Activated T-cell treated with anti-CD3 and anti-CD28 coated beads, Interleukin-2, amount 50 U/mL, for 4 hours (primary cell): ENCODE results near the gene HNRNPF. TPM values are rescaled to one million over a fixed set of nuclear protein-coding genes. Genes with fewer than 3 reads are reported as not detected.
"Not testable (repeated sequence)": the region's sequence is repeated elsewhere in the genome, so short reads cannot be mapped to it uniquely, and the experiment has no call there.

Experiments
- ATAC-seq, 2 donors: fragments of 200-7000 bp; cut with Tn5 transposase; one replicate each; pipeline ENCODE4 v1.10.0; 2021
- DNase-seq: peaks from one replicate; pipeline ENCODE4 v3.0.0-alpha.2; 2020
- H3K27me3 Mint-ChIP-seq: one replicate; pipeline ENCODE4 v1.8.0; 2021; ENCODE audit warnings: low read depth, mixed read lengths
- H3K36me3 Mint-ChIP-seq: one replicate; pipeline ENCODE4 v1.8.0; 2022; ENCODE audit warnings: mixed read lengths; ENCODE audit not compliant: insufficient read depth
- H3K4me1 Mint-ChIP-seq: one replicate; pipeline ENCODE4 v1.8.0; 2021; ENCODE audit warnings: low read depth, mixed read lengths
- H3K4me3 Mint-ChIP-seq: one replicate; pipeline ENCODE4 v1.8.0; 2021; ENCODE audit warnings: mild to moderate bottlenecking, moderate library complexity, mixed read lengths
- H3K9me3 Mint-ChIP-seq: one replicate; pipeline ENCODE4 v1.8.0; 2021; ENCODE audit warnings: mixed read lengths
- total RNA-seq, 3 donors: library from RNA; stranded (reverse); gene quantifications; one replicate each; pipeline ENCODE4 v1.2.1, GENCODE V29; 2021

HNRNPF gene
- total RNA-seq, 3 donors from 2014 or later, result 531 to 572 (median 556) TPM

GRCh38 chr10:43396061-43396927 lies 12.7 kb downstream of the HNRNPF start:
- Mint-ChIP-seq H3K9me3 (no peaks in the 10 kb centered on the region), H3K4me1 (peaks cover 73% of the 10 kb centered on the region), H3K4me3 (peak overlapping the region; percentile 88), H3K27me3 (no peaks in the 10 kb centered on the region), H3K36me3 (peaks cover 52% of the 10 kb centered on the region)
- DNase-seq, result peak; percentile 52
- ATAC-seq, result peak; percentile 64 to 67

- Mint-ChIP-seq H3K27me3 (no peaks in the 10 kb centered on the region), H3K36me3 (peaks cover 54% of the 10 kb centered on the region), H3K9me3 (no peaks in the 10 kb centered on the region), H3K4me3 (peak overlapping the region; percentile 88), H3K4me1 (peaks cover 72% of the 10 kb centered on the region)
- DNase-seq (no peak), ATAC-seq (no peak)
Observed at GRCh38 chr10:43395571-43396060, 13.4 kb downstream of the HNRNPF start.

DNA sequence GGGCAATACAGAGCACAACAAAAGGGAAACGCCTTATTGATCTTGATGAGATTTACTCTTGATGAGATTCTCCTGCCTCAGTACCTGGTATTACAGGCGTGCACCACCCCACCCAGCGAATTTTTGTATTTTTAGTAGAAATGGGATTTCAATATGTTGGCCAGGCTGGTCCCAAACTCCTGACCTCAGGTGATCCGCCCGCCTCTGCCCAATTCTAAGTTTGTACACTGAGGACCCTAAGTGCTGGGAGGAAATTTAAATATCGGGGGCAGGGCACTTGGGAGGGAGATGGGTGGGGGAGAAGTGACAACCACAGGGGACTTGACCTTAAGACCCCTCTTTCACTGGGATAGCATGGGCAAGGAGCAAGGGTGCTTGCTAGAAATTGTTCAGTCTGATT lies 14.1 kb downstream of the HNRNPF start:
- DNase-seq (no peak), ATAC-seq (no peak)
- peak overlapping the region; percentile 88 for H3K4me3 Mint-ChIP-seq
- H3K27me3 Mint-ChIP-seq, result no peaks in the 10 kb centered on the region
- peaks cover 53% of the 10 kb centered on the region for H3K36me3 Mint-ChIP-seq
- no peaks in the 10 kb centered on the region for H3K9me3 Mint-ChIP-seq
- H3K4me1 Mint-ChIP-seq, result peaks cover 72% of the 10 kb centered on the region

DNA sequence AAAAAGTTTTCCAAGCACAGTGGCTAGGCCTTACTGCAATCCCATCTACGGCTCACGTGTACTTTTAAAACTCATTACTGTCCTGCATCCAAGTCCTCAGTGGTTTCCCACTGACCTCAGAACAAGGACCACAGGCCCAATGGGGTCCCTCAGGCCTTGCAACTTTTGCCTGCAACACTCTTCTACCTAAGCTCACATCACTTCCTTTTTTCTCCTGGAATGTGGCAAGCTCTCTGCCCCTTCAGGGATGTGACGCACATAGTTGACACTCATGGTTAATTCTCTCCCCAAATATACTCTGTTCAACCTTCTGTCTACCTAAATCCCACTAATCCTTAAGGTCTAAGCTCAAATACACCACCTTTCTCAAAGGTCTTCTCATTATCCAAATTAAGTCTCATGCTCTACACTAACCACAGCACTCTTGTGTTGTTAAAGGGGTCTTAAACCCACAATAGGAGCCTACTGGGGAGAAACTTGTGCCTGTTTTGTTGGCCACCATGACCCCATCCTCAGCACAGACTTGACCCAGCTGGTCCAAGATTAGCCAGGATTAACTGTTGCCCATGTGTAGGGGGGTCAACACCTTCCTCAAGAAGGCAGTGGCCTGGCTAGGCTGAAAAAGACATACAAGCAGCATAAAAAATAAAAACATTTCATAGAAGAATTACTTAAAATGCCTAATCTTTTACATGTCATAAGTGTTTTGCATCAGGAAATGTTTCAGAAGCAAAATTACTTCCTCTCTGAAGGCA lies 15.2 kb downstream of the HNRNPF start:
- Mint-ChIP-seq H3K9me3 (no peaks in the 10 kb centered on the region), H3K27me3 (no peaks in the 10 kb centered on the region), H3K4me3 (no peak overlapping the region), H3K36me3 (peaks cover 49% of the 10 kb centered on the region), H3K4me1 (peaks cover 70% of the 10 kb centered on the region)
- no peak for DNase-seq
- no peak for ATAC-seq

DNA sequence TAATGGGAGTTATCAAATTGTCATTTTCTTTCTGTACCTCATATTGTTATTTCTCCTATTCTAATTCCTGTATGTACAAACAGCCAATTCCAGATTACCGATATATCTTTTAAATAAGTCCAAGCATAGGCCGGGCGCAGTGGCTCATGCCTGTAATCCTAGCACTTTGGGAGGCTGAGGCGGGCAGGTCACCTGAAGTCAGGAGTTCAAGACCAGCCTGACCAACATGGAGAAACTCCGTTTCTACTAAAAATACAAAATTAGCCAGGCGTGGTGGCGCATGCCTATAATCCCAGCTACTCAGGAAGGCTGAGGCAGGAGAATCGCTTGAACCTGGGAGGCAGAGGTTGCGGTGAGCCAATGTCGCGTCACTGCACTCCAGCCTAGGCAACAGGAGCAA lies 15.8 kb downstream of the HNRNPF start:
- not testable (repeated sequence) for ATAC-seq, H3K27me3 Mint-ChIP-seq, DNase-seq, H3K4me3 Mint-ChIP-seq, H3K9me3 Mint-ChIP-seq
- Mint-ChIP-seq H3K36me3 (peaks cover 55% of the 10 kb centered on the region), H3K4me1 (peaks cover 72% of the 10 kb centered on the region)

GRCh38 chr10:43392748-43393147 lies 16.2 kb downstream of the HNRNPF start:
- Mint-ChIP-seq H3K4me3 (no peak overlapping the region), H3K9me3 (no peaks in the 10 kb centered on the region), H3K27me3 (no peaks in the 10 kb centered on the region), H3K36me3 (peaks cover 58% of the 10 kb centered on the region), H3K4me1 (peaks cover 73% of the 10 kb centered on the region)
- no peak for ATAC-seq
- no peak for DNase-seq

DNA sequence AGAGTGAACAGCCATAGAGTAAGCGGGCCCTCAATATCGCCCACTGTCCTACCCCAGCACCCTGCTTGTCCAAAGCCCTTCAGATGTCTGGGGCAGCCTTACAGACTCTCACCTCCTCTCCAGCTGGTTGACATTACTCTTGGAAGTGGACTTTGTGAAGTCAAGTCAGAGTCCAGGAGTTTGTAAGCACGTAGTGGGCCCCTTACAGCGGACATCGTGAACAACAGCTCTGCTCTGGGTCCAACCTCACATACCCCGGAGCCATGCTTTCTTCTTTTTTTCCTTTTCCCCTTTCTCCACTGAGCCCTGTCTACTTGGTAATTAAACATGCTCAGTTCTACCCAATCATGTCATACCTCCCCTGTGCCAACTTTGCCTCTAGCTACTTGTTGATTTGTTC lies 17.5 kb downstream of the HNRNPF start:
- peaks cover 81% of the 10 kb centered on the region for H3K4me1 Mint-ChIP-seq
- no peaks in the 10 kb centered on the region for H3K27me3 Mint-ChIP-seq
- H3K36me3 Mint-ChIP-seq, result peaks cover 67% of the 10 kb centered on the region
- DNase-seq, result no peak
- ATAC-seq, result no peak
- no peaks in the 10 kb centered on the region for H3K9me3 Mint-ChIP-seq
- H3K4me3 Mint-ChIP-seq, result no peak overlapping the region

DNA sequence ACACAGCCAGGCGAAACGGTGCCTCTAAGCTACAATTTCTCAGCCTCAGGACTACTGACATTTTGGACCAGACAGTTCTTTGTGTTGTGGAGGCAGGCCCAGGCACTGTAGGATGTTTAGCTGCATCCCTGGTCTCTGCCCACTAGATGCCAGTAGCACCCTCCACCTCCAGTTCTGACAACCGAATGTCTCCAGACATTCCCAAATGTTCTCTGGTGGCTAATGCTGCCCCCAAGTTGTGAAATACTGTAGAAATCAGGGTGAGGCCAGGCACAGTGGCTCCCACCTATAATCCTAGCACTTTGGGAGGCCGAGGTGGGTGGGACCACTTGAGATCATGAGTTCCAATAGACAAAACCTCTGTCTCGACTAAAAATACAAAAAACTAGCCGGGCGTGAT lies 18.2 kb downstream of the HNRNPF start:
- DNase-seq (no peak), ATAC-seq (no peak)
- peaks cover 80% of the 10 kb centered on the region for H3K4me1 Mint-ChIP-seq
- no peak overlapping the region for H3K4me3 Mint-ChIP-seq
- H3K9me3 Mint-ChIP-seq, result no peaks in the 10 kb centered on the region
- peaks cover 67% of the 10 kb centered on the region for H3K36me3 Mint-ChIP-seq
- no peaks in the 10 kb centered on the region for H3K27me3 Mint-ChIP-seq

DNA sequence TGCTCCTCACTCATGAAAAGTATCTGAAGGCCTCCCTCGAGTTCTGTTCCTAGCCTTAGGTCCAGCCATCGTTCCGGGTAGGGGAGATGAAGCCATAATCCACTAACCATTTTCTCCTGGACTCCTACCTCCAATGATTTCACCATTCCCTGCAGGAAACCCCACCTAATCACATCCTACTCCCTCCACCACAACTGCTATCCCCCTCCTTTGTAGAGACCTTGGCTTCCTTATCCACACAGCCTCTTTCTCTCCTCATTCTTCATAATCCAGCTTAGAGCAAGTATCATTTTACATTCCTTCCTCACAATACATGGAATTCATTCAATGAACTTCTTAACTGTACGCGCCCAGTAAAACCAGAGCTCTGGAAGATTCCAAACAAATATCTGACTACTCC lies 18.7 kb downstream of the HNRNPF start:
- ATAC-seq (no peak), DNase-seq (no peak)
- peaks cover 78% of the 10 kb centered on the region for H3K4me1 Mint-ChIP-seq
- H3K9me3 Mint-ChIP-seq, result no peaks in the 10 kb centered on the region
- no peaks in the 10 kb centered on the region for H3K27me3 Mint-ChIP-seq
- peaks cover 65% of the 10 kb centered on the region for H3K36me3 Mint-ChIP-seq
- H3K4me3 Mint-ChIP-seq, result no peak overlapping the region

GRCh38 chr10:43389867-43390266 lies 19.1 kb downstream of the HNRNPF start:
- H3K36me3 Mint-ChIP-seq, result peaks cover 62% of the 10 kb centered on the region

DNA sequence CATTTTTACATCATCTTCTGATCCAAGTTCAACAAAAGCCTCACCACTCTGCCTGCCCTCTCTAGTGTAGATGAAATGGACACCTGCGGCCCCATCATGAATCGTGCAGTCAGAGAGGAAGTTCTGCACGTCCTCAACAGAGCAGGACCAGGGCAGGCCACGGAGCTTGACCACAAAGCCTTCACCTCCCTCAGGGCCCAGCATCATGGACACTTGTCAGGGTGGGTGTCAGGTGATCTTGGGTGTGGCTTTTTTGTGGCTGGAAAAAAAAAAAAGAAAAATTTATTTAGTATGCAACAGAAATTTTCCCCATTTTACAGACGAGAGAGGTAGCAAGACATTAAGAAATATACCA lies 21.3 kb downstream of the HNRNPF start:
- no peaks in the 10 kb centered on the region for H3K9me3 Mint-ChIP-seq
- DNase-seq (no peak), ATAC-seq (no peak)
- no peaks in the 10 kb centered on the region for H3K27me3 Mint-ChIP-seq
- no peak overlapping the region for H3K4me3 Mint-ChIP-seq
- peaks cover 57% of the 10 kb centered on the region for H3K4me1 Mint-ChIP-seq
- H3K36me3 Mint-ChIP-seq, result peaks cover 51% of the 10 kb centered on the region

More at GRCh38 chr10:43389867-43390266, 19.1 kb downstream of the HNRNPF start:
- Mint-ChIP-seq H3K4me3 (no peak overlapping the region), H3K9me3 (no peaks in the 10 kb centered on the region), H3K27me3 (no peaks in the 10 kb centered on the region), H3K4me1 (peaks cover 74% of the 10 kb centered on the region)
- DNase-seq (no peak), ATAC-seq (no peak)

DNA sequence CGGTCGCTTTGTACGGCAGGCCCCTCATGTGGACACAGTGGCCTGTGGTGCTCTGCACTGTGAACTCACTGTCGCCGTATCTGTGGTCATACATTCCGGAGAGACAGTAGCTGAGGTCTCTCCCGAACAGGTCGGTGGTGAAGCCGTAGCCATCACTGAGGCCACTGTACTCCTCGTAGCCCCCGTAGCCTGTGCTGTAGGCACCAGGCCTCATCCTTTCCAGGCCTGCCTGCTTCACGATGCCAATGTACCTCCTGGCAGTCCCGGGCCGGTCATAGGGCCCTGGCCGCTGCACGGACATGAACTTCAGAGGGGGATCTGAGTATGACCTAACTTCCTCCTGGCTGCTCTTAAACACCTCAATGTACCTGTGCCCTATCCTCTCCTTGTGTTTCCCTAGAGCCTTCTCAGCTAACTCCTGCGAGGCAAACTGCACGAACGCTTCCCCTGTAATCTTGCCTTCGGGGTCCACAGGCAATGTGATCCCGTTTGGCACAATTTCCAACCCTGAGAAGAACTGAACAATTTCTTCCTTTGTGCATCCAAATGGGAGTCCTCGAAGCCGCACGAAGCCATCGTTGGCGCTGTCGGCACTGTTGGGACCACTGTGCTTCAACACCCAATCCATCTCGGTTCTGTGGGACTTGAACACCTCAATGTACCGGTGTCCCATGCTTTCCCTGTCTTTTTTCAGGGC lies 21.9 kb downstream of the HNRNPF start:
- peaks cover 53% of the 10 kb centered on the region for H3K4me1 Mint-ChIP-seq
- ATAC-seq (peak in 1 of 2 donors; percentile 8), DNase-seq (no peak)
- H3K4me3 Mint-ChIP-seq, result no peak overlapping the region
- H3K9me3 Mint-ChIP-seq, result no peaks in the 10 kb centered on the region
- no peaks in the 10 kb centered on the region for H3K27me3 Mint-ChIP-seq
- peaks cover 47% of the 10 kb centered on the region for H3K36me3 Mint-ChIP-seq

DNA sequence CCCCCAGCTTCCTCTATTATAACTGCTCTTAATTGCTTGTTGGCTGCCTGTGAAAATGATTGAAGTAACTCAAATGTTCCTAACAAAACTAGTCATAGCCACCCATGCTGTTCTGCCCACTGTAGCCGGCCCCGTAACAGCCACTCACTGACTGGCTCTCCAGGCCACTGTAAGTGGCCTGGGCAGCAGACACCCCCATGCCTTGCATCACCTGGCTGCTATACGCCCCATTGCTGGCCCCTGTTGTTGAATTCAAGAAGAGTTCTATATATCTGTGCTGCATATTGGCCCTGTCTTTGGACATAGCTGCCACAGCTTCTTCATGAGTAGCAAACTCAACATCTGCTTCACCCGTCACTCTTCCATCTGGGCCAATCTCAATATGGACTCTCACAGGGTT lies 22.4 kb downstream of the HNRNPF start:
- Mint-ChIP-seq H3K4me1 (peaks cover 48% of the 10 kb centered on the region), H3K36me3 (peaks cover 43% of the 10 kb centered on the region), H3K4me3 (no peak overlapping the region), H3K27me3 (no peaks in the 10 kb centered on the region), H3K9me3 (no peaks in the 10 kb centered on the region)
- ATAC-seq (no peak), DNase-seq (no peak)

GRCh38 chr10:43385412-43386004 lies 23.5 kb downstream of the HNRNPF start:
- Mint-ChIP-seq H3K4me1 (peaks cover 40% of the 10 kb centered on the region), H3K9me3 (no peaks in the 10 kb centered on the region), H3K27me3 (no peaks in the 10 kb centered on the region), H3K4me3 (no peak overlapping the region), H3K36me3 (peaks cover 37% of the 10 kb centered on the region)
- DNase-seq (no peak), ATAC-seq (no peak)
